Measurements from ENCODE around the gene CPT1C. TPM values are rescaled to one million over a fixed set of nuclear protein-coding genes. Genes with fewer than 3 reads are reported as not detected.

Gene CPT1C
- total RNA-seq, 4 donors from 2014 or later = 0.48 to 4.8 (median 1.1) TPM

GRCh38 chr19:49678985-49679770, 11.7 kb upstream of the CPT1C start:
- no peak for DNase-seq
- H3K4me3 ChIP-seq = peak overlapping the region in 1 of 4 donors; percentile 0
- 36 to 44% methylated on average over 7 to 11 of the region's 12 CpGs for WGBS, 2 donors
- H3K4me1 ChIP-seq = peaks cover 29 to 57% (median 37%) of the 10 kb centered on the region in 3 donors
- intact Hi-C loops (cut with DNase I) = loop anchor here (10.0 kb wide), 1 partner anchor 104 kb away; no protein-coding TSS in a partner anchor
- H3K27ac ChIP-seq = peak overlapping the region in 3 of 4 donors; percentile 69 to 97 (median 97)
- no peak for TF ChIP-seq POLR2A (IDR thresholded peaks at IDR 0.05)
- TF ChIP-seq, protein P1, sequence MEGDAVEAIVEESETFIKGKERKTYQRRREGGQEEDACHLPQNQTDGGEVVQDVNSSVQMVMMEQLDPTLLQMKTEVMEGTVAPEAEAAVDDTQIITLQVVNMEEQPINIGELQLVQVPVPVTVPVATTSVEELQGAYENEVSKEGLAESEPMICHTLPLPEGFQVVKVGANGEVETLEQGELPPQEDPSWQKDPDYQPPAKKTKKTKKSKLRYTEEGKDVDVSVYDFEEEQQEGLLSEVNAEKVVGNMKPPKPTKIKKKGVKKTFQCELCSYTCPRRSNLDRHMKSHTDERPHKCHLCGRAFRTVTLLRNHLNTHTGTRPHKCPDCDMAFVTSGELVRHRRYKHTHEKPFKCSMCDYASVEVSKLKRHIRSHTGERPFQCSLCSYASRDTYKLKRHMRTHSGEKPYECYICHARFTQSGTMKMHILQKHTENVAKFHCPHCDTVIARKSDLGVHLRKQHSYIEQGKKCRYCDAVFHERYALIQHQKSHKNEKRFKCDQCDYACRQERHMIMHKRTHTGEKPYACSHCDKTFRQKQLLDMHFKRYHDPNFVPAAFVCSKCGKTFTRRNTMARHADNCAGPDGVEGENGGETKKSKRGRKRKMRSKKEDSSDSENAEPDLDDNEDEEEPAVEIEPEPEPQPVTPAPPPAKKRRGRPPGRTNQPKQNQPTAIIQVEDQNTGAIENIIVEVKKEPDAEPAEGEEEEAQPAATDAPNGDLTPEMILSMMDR (IDR thresholded peaks at IDR 0.05) = no peak
- H3K9me3 ChIP-seq = no peaks in the 10 kb centered on the region
- H3K27me3 ChIP-seq = no peaks in the 10 kb centered on the region
- peaks cover 16 to 35% (median 24%) of the 10 kb centered on the region in 3 donors for H3K36me3 ChIP-seq

GRCh38 chr19:49679771-49680413, 11.0 kb upstream of the CPT1C start:
- DNase-seq = no peak
- TF ChIP-seq POLR2A (IDR thresholded peaks at IDR 0.05) = no peak
- TF ChIP-seq, protein P1 (IDR thresholded peaks at IDR 0.05) = no peak
- no peaks in the 10 kb centered on the region for H3K27me3 ChIP-seq
- H3K36me3 ChIP-seq = peaks cover 21 to 42% (median 30%) of the 10 kb centered on the region in 3 donors
- no peaks in the 10 kb centered on the region for H3K9me3 ChIP-seq
- peaks cover 29 to 57% (median 37%) of the 10 kb centered on the region in 3 donors for H3K4me1 ChIP-seq
- H3K27ac ChIP-seq = peak overlapping the region in 3 of 4 donors; percentile 69 to 97 (median 97)
- intact Hi-C loops (cut with DNase I) = loop anchor here (10.0 kb wide), 1 partner anchor 105 kb away; no protein-coding TSS in a partner anchor
- peak overlapping the region in 2 of 4 donors; percentile 32 to 49 for H3K4me3 ChIP-seq
- 61 to 69% methylated on average over 7 of the region's 10 CpGs for WGBS, 2 donors

- Histone ChIP-seq H3K27me3 (no peaks in the 10 kb centered on the region), H3K27ac (peak overlapping the region; percentile 44 to 97 (median 83)), H3K36me3 (peaks cover 22 to 50% (median 38%) of the 10 kb centered on the region in 3 donors), H3K4me1 (peaks cover 29 to 54% (median 36%) of the 10 kb centered on the region in 3 donors), H3K4me3 (peak overlapping the region in 3 of 4 donors; percentile 21 to 49 (median 32)), H3K9me3 (no peaks in the 10 kb centered on the region)
- no peak for DNase-seq
- WGBS, 2 donors = 31 to 51% methylated on average over 20 to 27 of the region's 40 CpGs
- TF ChIP-seq, protein P1 (IDR thresholded peaks at IDR 0.05) = peak; percentile 97 to 100 (median 99)
- no peak for TF ChIP-seq POLR2A (IDR thresholded peaks at IDR 0.05)
- intact Hi-C loops (cut with DNase I) = no loop called here
Measured at GRCh38 chr19:49680421-49681351, 10.2 kb upstream of the CPT1C start.

GRCh38 chr19:49681830-49682229, 9.1 kb upstream of the CPT1C start:
- intact Hi-C loops (cut with DNase I) = no loop called here
- Histone ChIP-seq H3K4me3 (no peak overlapping the region), H3K27ac (no peak overlapping the region), H3K9me3 (no peaks in the 10 kb centered on the region), H3K27me3 (no peaks in the 10 kb centered on the region), H3K4me1 (peaks cover 25 to 60% (median 30%) of the 10 kb centered on the region in 3 donors), H3K36me3 (peaks cover 28 to 61% (median 39%) of the 10 kb centered on the region in 3 donors)
- TF ChIP-seq, protein P1 (IDR thresholded peaks at IDR 0.05) = no peak
- TF ChIP-seq POLR2A (IDR thresholded peaks at IDR 0.05) = no peak
- 84 to 98% methylated on average over 8 to 10 of the region's 19 CpGs for WGBS, 2 donors
- DNase-seq = no peak

Measured in esophagus squamous epithelium (tissue), 5 donors.